NCI-H2196 (cell line): ENCODE results near the gene ZSWIM8.
"Not testable (repeated sequence)": the region's sequence is repeated elsewhere in the genome, so short reads cannot be mapped to it uniquely, and the experiment has no call there.

Experiments
- DNase-seq: peaks from one replicate; lab custom pipeline; 2025; ENCODE audit not compliant: unreplicated experiment; lab: John Stamatoyannopoulos, UW

The ZSWIM8 gene

DNA sequence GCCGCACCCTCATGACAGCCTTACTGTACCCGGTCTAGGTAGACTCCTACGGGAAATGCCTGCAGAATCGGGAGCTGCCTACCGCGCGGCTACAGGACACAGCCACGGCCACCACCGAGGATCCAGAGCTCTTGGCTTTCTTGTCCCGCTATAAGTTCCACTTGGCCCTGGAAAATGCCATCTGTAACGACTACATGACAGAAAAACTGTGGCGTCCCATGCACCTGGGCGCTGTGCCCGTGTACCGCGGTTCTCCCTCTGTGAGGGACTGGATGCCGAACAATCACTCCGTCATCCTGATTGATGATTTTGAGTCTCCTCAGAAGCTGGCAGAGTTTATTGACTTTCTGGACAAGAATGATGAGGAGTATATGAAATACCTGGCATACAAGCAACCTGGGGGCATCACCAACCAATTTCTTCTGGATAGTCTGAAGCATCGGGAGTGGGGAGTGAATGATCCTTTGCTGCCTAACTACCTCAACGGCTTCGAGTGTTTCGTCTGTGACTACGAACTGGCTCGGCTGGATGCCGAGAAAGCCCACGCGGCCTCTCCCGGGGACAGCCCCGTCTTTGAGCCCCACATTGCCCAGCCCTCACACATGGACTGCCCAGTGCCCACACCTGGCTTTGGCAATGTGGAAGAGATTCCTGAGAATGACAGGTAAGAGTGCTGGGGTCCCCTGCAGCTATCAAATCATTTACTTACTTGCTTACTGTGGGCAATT is 12.1 kb upstream of the ZSWIM8 start:
- no peak for DNase-seq

DNA sequence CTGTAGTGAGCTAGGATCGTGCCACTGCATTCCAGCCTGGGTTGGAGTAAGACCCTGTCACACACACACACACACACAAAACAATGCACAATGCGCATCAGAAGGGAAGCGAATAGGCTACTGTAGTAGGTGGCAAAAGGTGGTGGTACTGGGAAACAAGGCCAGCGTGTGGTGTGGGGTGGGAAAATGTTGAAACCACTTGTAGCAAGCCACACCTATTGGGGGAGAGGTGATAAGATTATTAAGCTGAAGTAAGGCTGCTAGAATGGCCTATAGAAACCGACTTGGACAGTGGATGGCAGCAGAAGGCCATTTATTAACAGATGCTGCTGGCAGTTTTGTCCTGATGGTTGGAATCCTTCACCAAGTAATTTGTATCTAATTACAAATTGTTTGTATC is 10.8 kb upstream of the ZSWIM8 start:
- DNase-seq, result no peak

DNA sequence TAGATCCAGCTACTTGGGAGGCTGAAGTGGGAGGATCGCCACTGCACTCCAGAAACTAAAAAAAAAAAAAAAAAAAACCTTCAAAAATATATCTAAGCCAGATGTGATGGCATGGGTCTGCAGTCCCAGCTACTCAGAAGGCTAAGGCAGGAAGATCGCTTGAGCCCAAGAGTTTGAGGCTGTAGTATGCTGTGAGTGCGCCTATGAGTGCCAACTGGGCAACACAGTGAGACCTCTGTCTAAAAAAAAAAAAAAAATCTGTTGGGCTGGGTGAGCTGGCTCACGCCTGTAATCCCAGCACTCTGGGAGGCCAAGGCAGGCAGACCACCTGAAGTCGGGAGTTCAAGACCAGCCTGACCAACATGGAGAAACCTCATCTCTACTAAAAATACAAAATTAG is 6.4 kb upstream of the ZSWIM8 start:
- DNase-seq, result no peak

DNA sequence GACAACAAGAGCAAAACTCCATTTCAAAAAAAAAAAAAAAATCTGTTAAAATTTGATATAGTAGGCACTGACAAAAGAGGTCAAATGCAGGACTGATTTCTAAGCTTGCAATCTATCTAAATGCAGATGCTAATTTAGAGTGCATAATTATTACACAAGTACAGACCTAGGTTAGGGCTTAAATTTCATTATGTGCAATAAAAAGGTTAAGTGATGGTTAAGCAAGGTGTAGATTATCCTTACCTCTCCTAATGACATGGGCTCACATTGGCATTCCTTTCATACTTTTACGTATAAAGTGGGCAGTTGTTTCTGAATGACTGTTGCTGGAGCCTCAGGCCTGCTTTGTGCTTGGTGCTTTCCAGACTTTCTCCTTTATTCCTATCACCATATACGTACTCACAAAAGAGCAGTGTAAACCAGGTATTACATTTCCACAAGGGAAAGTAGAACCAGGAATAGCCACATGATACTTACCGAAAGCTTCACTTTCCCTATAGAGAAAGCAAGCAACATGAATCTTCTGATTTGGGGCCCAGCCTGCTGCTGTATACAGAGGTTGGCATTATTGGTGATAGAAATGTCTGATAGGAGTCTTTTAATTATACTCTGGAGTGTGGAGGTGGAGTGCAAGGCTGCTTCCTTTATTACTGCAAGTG is 5.7 kb upstream of the ZSWIM8 start:
- no peak for DNase-seq

DNA sequence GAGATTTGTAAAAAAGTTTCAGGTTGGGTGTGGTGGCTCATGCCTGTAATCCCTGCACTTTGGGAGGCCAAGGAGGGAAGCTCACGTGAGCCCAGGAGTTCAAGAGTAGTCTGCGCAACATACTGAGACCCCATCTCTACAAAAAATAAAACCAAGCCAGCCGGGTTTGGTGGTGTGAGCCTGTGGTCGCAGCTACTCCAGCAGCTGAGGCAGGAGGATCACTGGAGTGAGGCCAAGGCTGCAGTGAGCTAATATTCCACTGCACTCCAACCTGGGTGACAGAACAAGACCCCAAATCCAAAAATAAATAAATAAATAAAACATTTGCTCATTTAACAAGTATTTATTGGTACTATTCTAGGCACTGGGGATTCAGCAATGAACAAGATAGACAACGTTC is 5.1 kb upstream of the ZSWIM8 start:
- DNase-seq, result no peak

DNA sequence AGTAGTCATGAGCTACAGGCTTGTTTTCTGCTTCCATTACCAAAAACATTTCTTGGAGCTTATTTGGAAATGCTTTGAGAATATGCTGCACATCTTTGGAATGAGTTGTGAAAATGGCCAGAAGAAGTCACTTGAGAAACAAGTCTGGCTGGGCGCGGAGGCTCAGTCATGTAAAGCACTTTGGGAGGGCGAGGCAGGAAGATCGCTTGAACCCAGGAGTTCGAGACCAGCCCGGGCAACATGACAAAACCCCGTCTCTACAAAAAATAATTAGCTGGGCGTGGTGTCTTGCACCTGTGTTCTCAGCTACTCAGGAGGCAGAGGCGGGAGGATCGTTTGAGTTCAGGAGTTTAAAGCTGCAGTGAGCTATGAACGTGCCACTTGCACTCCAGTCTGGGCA is 4.4 kb upstream of the ZSWIM8 start:
- no peak for DNase-seq

DNA sequence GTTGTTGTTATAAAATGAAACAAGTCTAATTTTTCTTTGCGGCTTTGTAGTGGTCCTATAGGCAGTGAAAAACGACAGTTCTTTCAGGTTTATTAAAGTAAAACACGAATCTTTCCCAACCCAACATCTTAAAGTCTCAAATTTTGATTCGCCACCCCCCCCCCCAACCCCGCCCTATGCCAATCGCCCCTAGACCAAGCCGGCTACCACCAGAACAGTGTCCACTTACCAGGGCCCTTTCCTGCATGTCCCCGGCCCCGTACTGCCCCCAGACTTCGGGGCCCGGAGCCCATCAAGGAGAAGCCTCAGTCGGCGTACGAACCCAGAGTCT is 3.9 kb upstream of the ZSWIM8 start:
- DNase-seq, result no peak

DNA sequence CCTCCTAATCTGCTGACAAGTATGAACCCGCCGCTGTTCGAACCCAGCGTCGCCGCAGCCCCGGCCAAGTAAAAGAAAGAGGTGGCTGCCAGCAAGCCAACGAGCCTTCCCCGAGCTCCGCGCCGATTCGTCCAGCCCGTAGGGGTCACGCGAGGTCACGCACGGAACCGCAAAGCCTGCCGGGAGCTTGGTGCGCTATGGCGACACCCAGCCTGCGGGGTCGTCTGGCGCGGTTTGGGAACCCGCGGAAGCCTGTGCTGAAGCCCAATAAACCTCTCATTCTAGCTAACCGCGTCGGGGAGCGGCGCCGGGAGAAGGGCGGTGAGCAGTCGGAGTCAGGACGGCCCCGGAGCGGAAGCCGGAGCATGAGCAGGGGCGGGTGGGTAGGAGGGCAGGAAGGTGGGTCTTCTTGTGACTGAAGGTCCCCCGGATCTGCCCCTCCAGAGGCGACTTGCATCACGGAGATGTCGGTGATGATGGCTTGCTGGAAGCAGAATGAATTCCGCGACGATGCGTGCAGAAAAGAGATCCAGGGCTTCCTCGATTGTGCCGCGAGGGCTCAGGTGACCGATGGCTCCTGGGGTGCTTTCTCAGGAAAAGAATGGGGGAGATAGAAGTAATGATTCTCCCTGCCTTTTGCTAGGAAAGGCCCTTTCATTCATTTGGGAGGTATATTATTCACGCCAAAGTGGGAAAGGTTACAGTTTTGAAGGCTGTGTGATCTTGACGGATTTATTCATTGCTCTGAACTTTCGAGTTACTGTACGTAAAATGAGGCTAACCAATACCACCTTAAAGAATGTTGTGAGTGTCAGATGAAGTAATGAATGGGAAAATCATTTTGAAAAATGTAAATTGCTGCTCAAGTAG is 3.3 kb upstream of the ZSWIM8 start, which contains the start of gene CHCHD1:
Gene CHCHD1, plus strand, starts transcription at position 170 of the 870 bp plus-strand sequence. Its CDS starts 28 bp downstream, at position 198.
- DNase-seq, result peak; percentile 90

DNA sequence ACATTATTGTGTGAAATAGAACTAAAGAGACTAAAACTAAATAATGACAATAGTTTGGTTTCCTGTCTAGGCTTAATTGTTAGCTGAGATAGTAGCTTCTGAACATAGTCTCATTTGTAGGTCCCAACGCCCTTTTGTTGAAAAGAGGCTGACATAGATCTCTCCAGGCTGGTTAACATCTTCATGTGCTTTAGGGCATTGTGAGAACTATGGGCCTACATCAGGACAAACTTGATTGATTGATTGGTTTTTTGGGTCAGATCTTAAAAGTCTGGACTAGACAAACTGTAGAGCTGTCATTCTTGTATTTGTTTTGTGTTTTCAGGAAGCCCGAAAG is 2.7 kb upstream of the ZSWIM8 start:
- no peak for DNase-seq

DNA sequence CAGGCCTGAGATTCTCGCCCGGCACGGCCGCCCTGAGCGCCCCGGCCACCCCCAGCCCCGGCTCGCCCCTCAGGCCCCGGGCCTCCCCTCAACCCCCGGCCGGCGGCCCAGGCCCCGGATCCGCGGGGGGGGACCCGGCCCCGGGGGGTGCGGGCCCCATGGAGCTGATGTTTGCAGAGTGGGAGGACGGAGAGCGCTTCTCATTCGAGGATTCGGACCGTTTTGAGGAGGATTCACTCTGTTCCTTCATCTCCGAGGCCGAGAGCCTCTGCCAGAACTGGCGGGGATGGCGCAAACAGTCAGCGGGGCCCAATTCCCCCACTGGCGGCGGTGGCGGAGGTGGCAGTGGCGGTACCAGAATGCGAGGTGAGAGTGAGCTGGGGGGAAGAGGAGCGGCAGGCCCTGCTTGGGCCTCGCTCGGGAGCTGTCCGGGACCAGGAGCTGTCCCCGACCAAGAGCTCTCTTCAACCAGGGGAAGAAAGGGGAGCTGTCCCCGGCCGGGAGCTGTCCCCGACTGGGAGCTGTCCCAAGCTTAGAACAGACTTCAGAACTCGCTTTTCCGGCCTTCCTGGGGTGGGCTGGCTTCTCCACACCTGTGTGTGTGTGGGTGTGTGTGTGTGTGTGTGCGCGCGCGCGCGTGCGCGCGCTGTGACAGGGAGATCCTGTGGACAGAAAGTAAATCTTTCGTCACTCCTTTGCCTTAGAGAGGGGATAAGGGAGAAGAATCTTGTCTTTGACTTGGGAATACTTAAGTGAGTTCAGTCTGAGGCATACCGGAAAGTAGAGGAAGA is 510 bp downstream of the ZSWIM8 start:
- no peak for DNase-seq

DNA sequence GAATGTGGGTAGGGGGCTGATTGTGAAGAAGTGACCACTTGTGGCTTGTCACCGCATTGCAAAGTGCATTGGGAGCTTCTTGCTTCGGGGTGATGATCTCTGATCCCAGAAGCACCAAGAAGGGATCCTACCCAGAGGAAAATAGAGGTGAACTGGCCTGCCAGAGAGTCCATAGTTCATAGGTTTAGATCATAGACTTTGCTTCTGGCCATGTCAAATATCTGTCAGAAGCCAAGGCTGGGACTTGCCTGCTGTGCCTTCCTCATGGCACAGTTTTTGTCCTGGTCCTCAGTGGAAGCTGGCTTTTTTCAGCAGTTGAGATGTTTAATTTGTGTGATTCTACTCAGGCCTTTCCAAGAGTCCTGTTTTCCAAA is 1.1 kb downstream of the ZSWIM8 start:
- DNase-seq, result no peak

DNA sequence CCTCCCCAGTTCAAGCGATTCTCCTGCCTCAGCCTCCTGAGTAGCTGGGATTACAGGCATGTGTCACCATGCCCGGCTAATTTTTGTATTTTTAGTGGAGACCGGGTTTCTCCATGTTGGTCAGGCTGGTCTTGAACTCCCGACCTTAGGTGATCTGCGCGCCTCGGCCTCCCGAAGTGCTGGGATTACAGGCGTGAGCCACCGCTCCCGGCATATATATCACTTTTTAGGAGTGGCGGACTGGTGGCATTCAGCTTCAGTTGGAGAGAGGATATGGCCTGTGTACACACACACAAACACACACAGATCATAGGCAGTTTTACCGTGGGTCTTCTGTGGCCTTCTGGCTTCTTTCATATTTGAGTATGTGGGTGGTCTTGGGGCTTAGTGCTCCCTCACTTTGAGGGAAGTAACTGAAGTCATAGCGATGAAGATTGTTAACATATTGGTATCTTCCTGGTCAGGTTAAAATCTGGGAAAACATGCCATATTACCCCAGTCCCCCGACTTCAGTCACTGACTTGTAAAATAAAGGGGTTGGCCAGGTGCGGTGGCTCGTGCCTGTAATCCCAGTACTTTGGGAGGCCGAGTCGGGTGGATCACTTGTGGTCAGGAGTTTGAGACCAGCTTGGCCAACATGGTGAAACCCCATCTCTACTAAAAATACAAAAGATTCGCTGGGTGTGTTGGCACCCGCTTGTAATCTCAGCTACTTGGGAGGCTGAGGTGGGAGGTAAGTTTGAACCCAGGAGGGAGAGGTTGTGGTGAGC is 1.8 kb downstream of the ZSWIM8 start:
- not testable (repeated sequence) for DNase-seq

DNA sequence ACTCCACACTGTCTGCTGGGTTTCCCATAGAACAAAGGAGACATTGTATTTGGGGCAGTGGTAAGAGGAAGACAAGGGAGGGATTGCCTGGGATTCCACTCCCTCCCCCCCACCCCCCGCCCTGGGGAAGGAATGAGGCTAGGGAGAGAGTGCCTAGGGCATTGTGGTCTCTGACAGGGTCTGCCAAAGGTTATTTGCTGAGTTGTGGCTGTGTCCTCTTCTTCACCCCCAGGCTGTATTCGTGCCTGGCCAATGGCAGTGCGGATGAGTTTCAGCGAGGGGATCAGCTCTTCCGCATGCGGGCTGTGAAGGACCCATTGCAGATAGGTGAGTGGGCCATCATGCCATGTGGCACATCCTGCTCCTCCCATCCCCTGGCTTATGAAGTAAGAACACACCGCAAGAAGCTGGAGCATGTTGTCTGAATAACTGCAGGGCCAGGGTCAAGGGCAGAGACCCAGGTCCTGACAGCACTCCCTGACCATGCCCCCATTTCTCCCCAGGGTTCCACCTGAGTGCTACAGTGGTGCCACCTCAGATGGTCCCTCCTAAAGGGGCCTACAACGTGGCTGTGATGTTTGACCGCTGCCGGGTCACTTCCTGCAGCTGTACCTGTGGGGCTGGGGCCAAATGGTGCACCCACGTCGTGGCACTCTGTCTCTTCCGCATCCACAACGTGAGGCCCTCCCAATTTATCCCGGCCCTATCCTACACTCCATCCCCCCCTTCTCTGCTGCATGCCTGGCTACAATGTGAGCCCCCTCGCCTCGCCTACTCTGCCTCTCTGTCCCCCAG is 3.7 kb downstream of the ZSWIM8 start:
- DNase-seq, result no peak

DNA sequence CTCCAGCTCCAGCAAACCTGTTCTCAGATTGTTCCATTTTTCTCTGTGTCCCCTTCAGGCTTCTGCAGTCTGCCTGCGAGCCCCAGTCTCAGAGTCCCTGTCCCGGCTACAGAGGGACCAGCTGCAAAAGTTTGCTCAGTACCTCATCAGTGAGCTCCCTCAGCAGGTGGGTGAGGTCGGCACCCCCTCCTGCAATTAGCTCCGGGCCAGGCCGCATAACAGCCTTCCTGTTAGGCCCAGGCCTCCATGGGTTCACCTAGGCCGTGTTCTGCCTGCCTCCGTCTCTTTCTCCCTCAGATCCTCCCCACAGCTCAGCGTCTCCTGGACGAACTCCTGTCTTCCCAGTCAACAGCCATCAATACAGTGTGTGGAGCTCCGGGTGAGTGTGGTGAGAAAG is 4.3 kb downstream of the ZSWIM8 start:
- no peak for DNase-seq

DNA sequence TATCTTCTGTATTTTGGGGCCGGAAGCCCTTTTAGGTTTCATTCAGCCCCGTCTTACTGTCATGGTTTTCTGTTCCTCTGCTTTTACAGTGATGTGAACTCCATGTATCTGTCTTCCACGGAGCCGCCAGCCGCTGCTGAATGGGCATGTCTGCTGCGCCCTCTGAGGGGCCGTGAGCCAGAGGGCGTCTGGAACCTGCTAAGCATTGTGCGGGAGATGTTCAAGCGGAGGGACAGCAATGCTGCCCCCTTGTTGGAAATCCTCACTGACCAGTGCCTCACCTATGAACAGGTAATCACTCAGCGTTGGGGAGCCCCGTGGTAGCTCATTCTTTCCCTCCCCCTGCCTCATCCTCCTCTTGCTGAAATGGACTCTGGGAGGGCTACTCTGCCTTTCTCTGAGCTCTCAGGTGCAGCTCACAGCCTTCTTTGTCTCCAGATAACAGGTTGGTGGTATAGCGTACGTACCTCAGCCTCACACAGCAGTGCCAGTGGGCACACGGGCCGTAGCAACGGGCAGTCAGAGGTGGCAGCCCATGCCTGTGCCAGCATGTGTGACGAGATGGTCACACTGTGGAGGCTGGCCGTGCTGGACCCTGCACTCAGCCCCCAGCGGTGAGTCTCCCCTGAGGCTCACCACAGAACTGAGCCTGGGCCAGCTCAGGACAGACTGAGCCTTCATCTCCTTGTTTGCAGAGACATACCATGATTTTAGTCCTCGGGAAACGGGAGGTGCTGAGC is 5.7 kb downstream of the ZSWIM8 start:
- no peak for DNase-seq

DNA sequence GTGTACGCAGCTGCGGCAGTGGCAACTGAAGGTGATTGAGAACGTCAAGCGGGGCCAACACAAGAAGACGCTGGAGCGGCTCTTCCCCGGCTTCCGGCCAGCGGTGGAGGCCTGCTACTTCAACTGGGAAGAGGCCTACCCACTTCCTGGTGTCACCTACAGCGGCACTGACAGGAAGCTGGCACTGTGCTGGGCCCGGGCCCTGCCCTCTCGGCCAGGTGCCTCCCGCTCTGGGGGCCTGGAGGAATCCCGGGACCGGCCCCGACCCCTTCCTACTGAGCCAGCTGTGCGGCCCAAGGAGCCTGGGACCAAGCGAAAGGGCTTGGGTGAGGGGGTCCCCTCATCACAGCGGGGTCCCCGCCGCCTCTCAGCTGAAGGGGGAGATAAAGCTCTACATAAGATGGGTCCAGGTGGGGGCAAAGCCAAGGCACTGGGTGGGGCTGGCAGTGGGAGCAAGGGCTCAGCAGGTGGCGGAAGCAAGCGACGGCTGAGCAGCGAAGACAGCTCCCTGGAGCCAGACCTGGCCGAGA is 6.5 kb downstream of the ZSWIM8 start:
- DNase-seq, result no peak

DNA sequence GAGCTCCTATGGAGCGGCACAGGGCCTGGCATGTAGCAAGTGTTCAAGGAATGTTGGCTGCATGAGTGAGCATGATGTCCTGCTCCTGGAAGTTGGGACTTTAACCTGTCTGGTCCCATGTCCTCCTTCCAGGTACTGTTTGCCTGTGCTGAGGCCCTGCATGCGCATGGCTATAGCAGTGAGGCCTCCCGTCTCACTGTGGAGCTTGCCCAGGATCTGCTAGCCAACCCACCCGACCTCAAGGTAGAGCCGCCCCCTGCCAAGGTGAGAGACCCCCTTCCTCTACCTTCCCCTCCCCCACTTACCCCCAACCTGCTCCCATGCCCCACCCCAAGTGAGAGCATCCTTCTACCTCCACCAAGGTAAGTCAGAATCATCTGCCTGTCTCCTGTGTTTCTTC is 8.1 kb downstream of the ZSWIM8 start:
- no peak for DNase-seq

DNA sequence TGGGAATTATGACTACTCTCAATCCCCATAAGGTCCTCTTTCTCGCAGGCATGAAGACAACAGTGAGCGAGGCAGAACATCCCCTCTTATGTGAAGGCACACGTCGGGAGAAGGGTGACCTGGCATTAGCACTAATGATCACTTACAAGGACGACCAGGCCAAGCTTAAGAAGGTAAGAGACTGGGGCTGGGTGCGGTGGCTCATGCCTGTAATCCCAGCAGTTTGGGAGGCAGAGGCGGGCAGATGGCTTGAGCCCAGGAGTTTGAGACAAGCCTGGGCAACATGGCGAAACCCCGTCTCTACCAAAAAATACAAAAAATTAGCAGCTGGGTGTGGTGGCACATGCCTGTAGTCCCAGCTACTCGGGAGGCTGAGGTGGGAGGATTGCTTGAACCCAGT is 10.1 kb downstream of the ZSWIM8 start:
- DNase-seq, result not testable (repeated sequence)

DNA sequence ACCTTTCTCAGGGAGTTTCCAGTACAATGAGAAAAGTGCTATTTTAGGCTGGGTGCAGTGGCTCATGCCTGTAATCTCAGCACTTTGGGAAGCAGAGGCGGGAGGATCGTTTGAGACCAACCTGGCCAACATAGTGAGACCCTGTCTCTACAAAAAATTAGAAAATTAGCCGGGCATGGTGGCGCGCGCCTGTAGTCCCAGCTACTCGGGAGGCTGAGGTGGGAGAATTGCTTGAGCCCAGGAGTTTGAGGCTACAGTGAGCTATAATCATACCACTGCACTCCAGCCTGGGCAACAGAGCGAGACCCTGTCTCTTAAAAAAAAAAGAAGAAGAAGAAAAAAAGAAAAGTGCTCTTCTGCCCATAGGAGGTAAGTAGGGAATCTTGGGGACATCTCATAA is 10.6 kb downstream of the ZSWIM8 start:
- DNase-seq, result not testable (repeated sequence)
